A549 (cell line): Measurements from ENCODE around the gene GPATCH4. TPM values are rescaled to one million over a fixed set of nuclear protein-coding genes. Genes with fewer than 3 reads are reported as not detected.

Source experiments
- ATAC-seq, 2 experiments: fragments of 200-7000 bp in 1 of 2; fragments of >200 bp in 1 of 2; cut with Nextera tagmentation in 1 of 2; cut with Tn5 transposase in 1 of 2; 3 replicates each; pipeline versions ENCODE4 v1.8.0 to v1.9.1; 2018 to 2020; ENCODE audit warnings: mild to moderate bottlenecking in 1 of 2, moderate library complexity in 1 of 2
- CTCF ChIA-PET: fragments of 300-600 bp; sonication (Branson Sonifier 250); formaldehyde crosslinking; extraction: SDS; loops from one replicate; lab custom pipeline; 2021; ENCODE audit warnings: antibody characterized with exemption, inconsistent platforms; lab: Yijun Ruan, JAX
- POLR2A ChIA-PET: fragments of 350-600 bp; formaldehyde crosslinking; extraction: SDS; loops from one replicate; lab custom pipeline; 2021; ENCODE audit warnings: antibody characterized with exemption, inconsistent platforms; lab: Yijun Ruan, JAX
- DNase-seq, 2 experiments: peaks; one replicate each; pipeline versions ENCODE4 v3.0.0 to v3.0.0-alpha.2; 2011 to 2016; ENCODE audit warnings: low read depth in 1 of 2, low spot score in 1 of 2
- FAIRE-seq: peaks from 2 replicates; lab custom pipeline; 2011; peaks lifted over from hg19 to GRCh38; lab: Jason Lieb, UNC
- H3K27ac ChIP-seq, 2 experiments: fragments of >200 bp; sonication (Bioruptor Twin); formaldehyde crosslinking; 3 replicates each; pipeline ENCODE4 v1.5.1; 2016 to 2017
- H3K4me1 ChIP-seq: fragments of >200 bp; sonication (Bioruptor Twin); formaldehyde crosslinking; 3 replicates; pipeline ENCODE4 v1.6.1; 2016
- H3K4me2 ChIP-seq: fragments of >200 bp; sonication (Bioruptor Twin); formaldehyde crosslinking; 3 replicates; pipeline ENCODE4 v1.6.1; 2016
- H3K4me3 ChIP-seq: fragments of >200 bp; sonication (Bioruptor Twin); formaldehyde crosslinking; 3 replicates; pipeline ENCODE4 v1.5.1; 2016
- H3K9me3 ChIP-seq: fragments of >200 bp; sonication (Bioruptor Twin); formaldehyde crosslinking; 3 replicates; pipeline ENCODE4 v1.6.1; 2016
- BHLHE40 ChIP-seq: IDR thresholded peaks from 2 replicates; pipeline ENCODE4 v1.6.1; 2012; ENCODE audit warnings: low read depth, low read length, inconsistent platforms
- CEBPB ChIP-seq, 2 experiments: fragments of >200 bp in 1 of 2; sonication (Bioruptor Twin) in 1 of 2; formaldehyde crosslinking in 1 of 2; IDR thresholded peaks; 2 replicates each; pipeline ENCODE4 v1.6.1; 2012 to 2016
- E2F6 ChIP-seq: IDR thresholded peaks from 2 replicates; pipeline ENCODE4 v1.6.1; 2012; ENCODE audit warnings: low read depth, borderline replicate concordance
- EHMT2 ChIP-seq: fragments of 200-600 bp; sonication (generic); IDR thresholded peaks from 2 replicates; pipeline ENCODE4 v1.6.1; 2016; ENCODE audit warnings: antibody characterized with exemption, low read depth, mild to moderate bottlenecking, moderate library complexity
- FOSL2 ChIP-seq, 2 experiments: fragments of 450-650 bp in 1 of 2; fragments of >200 bp in 1 of 2; sonication (Bioruptor Twin) in 1 of 2; formaldehyde crosslinking; IDR thresholded peaks; 2 replicates each; pipeline versions ENCODE4 v1.5.0 to v1.6.1; 2016 to 2020; ENCODE audit warnings: mild to moderate bottlenecking in 1 of 2, moderate library complexity in 1 of 2
- GATA3 ChIP-seq: IDR thresholded peaks from 2 replicates; pipeline ENCODE4 v1.6.1; 2012; ENCODE audit warnings: borderline replicate concordance
- HES2 ChIP-seq: fragments of >200 bp; sonication (Bioruptor Twin); formaldehyde crosslinking; IDR thresholded peaks from 2 replicates; pipeline ENCODE4 v1.6.1; 2016
- HEYL ChIP-seq: fragments of 250-450 bp; sonication (Bioruptor Pico); IDR thresholded peaks from 2 replicates; pipeline ENCODE4 v1.8.0; 2021; ENCODE audit warnings: mild to moderate bottlenecking, moderate library complexity
- HOXB5 ChIP-seq: fragments of 250-450 bp; sonication (Bioruptor Pico); IDR thresholded peaks from 2 replicates; pipeline ENCODE4 v1.5.0; 2020; ENCODE audit warnings: mild to moderate bottlenecking, moderate library complexity
- JUN ChIP-seq, 2 experiments: fragments of >200 bp; sonication (Bioruptor Twin); formaldehyde crosslinking; IDR thresholded peaks; 2 replicates in 1 of 2; 3 replicates in 1 of 2; pipeline ENCODE4 v1.6.1; 2016 to 2017
- NFE2L2 ChIP-seq: fragments of 150-350 bp; conservative IDR thresholded peaks from 2 replicates; pipeline ENCODE4 v1.6.1; 2014; ENCODE audit warnings: low read length
- PBX3 ChIP-seq: IDR thresholded peaks from 2 replicates; pipeline ENCODE4 v1.6.1; 2012
- PHF8 ChIP-seq: fragments of 200-600 bp; sonication (generic); IDR thresholded peaks from 2 replicates; pipeline ENCODE4 v1.6.1; 2016; ENCODE audit warnings: low read depth, mild to moderate bottlenecking, antibody characterized with exemption, moderate library complexity, borderline replicate concordance
- POLR2AphosphoS2 ChIP-seq: conservative IDR thresholded peaks from 2 replicates; pipeline ENCODE4 v1.6.1; 2012; ENCODE audit warnings: low read length, improper control_type of control experiment, inconsistent platforms
- RAD21 ChIP-seq, 2 experiments: fragments of >200 bp in 1 of 2; sonication (Bioruptor Twin) in 1 of 2; formaldehyde crosslinking in 1 of 2; IDR thresholded peaks in 1 of 2; conservative IDR thresholded peaks in 1 of 2; 2 replicates in 1 of 2; 3 replicates in 1 of 2; pipeline ENCODE4 v1.6.1; 2012 to 2018; ENCODE audit warnings: inconsistent platforms in 1 of 2
- TP53 ChIP-seq: fragments of 250-450 bp; sonication (Bioruptor Pico); IDR thresholded peaks from 2 replicates; pipeline ENCODE4 v1.5.0; 2021; ENCODE audit warnings: mild to moderate bottlenecking, moderate library complexity
- USF2 ChIP-seq: fragments of 450-650 bp; IDR thresholded peaks from 2 replicates; pipeline ENCODE4 v1.6.1; 2014; ENCODE audit warnings: antibody characterized with exemption
- ZFP36 ChIP-seq: fragments of 450-650 bp; IDR thresholded peaks from 2 replicates; pipeline ENCODE4 v1.6.1; 2014; ENCODE audit warnings: borderline replicate concordance; ENCODE audit not compliant: partially characterized antibody
- ZSCAN20 ChIP-seq: fragments of 250-450 bp; sonication (Bioruptor Pico); IDR thresholded peaks from 2 replicates; pipeline ENCODE4 v1.8.0; 2022; ENCODE audit warnings: mild to moderate bottlenecking, moderate library complexity
- whole genome bisulfite sequencing: methylation state at CpG from one replicate; pipeline ENCODE4 v1.1.6; 2017; ENCODE audit errors: missing lambda C conversion rate; 5-methylcytosine and 5-hydroxymethylcytosine counted together
- polyA plus RNA-seq, 4 experiments: library from polyadenylated mRNA; depleted of rRNA in 3 of 4; stranded (reverse); fragments of >200 nt; fragmentation: RNase III in 1 of 4; extraction: RNeasy Plus Mini Kit Qiagen cat#74134 plus additional on column Dnase treatment in 1 of 4; gene quantifications; 2 replicates in 3 of 4; 3 replicates in 1 of 4; pipeline ENCODE4 v1.2.3, GENCODE V29; 2011 to 2017
- TF ChIP-seq, protein P1 (sequence below): fragments of >200 bp; sonication (Bioruptor Twin); formaldehyde crosslinking; IDR thresholded peaks from 3 replicates; pipeline ENCODE4 v1.5.1; 2016

GPATCH4 gene
- polyA plus RNA-seq, 2 of the 4 experiments (the other 2 are of a cell fraction) = 68.1 to 85.2 TPM

- H3K27ac ChIP-seq = no peak overlapping the region
- H3K4me3 ChIP-seq = no peak overlapping the region
- H3K4me2 ChIP-seq = no peak overlapping the region; the same call in 2 of the 3 replicates
- H3K4me1 ChIP-seq = peaks cover 19% of the 10 kb centered on the region
- ChIA-PET CTCF (interaction anchor here (0.6 to 5.1 kb wide), 10 partner anchors 9 to 237 kb away, joined by 3 to 23 read pairs (median 4); no protein-coding TSS in a partner anchor), POLR2A (interaction anchor here (1.8 kb wide), 1 partner anchor 98 kb away, joined by 5 read pairs; the partner anchor contains the start of gene MEF2D)
- FAIRE-seq = no peak
- no peak for DNase-seq
- 88% methylated on average over 4 of the region's 4 CpGs for WGBS
- no peak for TF ChIP-seq PHF8
- TF ChIP-seq USF2 = no peak
- TF ChIP-seq NFE2L2 = no peak
- no peak for TF ChIP-seq FOSL2 (IDR thresholded peaks at IDR 0.05)
- TF ChIP-seq FOSL2 (CRISPR knock-in tag; IDR thresholded peaks at IDR 0.05) = no peak
- TF ChIP-seq JUN (IDR thresholded peaks at IDR 0.05) = no peak
- no peak for TF ChIP-seq HEYL (CRISPR knock-in tag)
- no peak for TF ChIP-seq CEBPB (IDR thresholded peaks at IDR 0.05)
- no peak for TF ChIP-seq RAD21 (conservative IDR thresholded peaks at IDR 0.05 in 1 of 2, IDR thresholded peaks at IDR 0.05 in 1 of 2)
- no peak for TF ChIP-seq ZFP36
- TF ChIP-seq E2F6 = no peak
- TF ChIP-seq HES2 = no peak
- no peak for TF ChIP-seq HOXB5
- TF ChIP-seq, protein P1, sequence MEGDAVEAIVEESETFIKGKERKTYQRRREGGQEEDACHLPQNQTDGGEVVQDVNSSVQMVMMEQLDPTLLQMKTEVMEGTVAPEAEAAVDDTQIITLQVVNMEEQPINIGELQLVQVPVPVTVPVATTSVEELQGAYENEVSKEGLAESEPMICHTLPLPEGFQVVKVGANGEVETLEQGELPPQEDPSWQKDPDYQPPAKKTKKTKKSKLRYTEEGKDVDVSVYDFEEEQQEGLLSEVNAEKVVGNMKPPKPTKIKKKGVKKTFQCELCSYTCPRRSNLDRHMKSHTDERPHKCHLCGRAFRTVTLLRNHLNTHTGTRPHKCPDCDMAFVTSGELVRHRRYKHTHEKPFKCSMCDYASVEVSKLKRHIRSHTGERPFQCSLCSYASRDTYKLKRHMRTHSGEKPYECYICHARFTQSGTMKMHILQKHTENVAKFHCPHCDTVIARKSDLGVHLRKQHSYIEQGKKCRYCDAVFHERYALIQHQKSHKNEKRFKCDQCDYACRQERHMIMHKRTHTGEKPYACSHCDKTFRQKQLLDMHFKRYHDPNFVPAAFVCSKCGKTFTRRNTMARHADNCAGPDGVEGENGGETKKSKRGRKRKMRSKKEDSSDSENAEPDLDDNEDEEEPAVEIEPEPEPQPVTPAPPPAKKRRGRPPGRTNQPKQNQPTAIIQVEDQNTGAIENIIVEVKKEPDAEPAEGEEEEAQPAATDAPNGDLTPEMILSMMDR = no peak
- no peak for TF ChIP-seq TP53 (CRISPR knock-in tag)
- no peak for TF ChIP-seq BHLHE40
- TF ChIP-seq PBX3 = no peak
- ATAC-seq = no peak
- no peaks in the 10 kb centered on the region for H3K9me3 ChIP-seq
These were observed 2.4 kb downstream of the GPATCH4 start for GRCh38 chr1:156598731-156599432.

- FAIRE-seq (no peak), DNase-seq (no peak), ATAC-seq (no peak)
- Histone ChIP-seq H3K4me2 (no peak overlapping the region), H3K27ac (no peak overlapping the region), H3K4me1 (peaks cover 19% of the 10 kb centered on the region), H3K4me3 (no peak overlapping the region), H3K9me3 (no peaks in the 10 kb centered on the region)
- WGBS = 100% methylated on average over 5 of the region's 5 CpGs
- CTCF ChIA-PET = interaction anchor here (1.0 to 3.4 kb wide), 7 partner anchors 10 to 213 kb away, joined by 3 to 20 read pairs (median 4); no protein-coding TSS in a partner anchor
- POLR2A ChIA-PET = no interaction called here
- TF ChIP-seq POLR2AphosphoS2 (peak; percentile 70; the same call in 1 of the 2 replicates), EHMT2 (no peak), GATA3 (no peak), ZSCAN20 (no peak)
These were observed 3.2 kb downstream of the GPATCH4 start for GRCh38 chr1:156598125-156598524.
